SH-SY5Y (cell line): ENCODE measurements around the gene TMEM127.

ENCODE experiments used
- GATA2 ChIP-seq: IDR thresholded peaks from 2 replicates; pipeline ENCODE4 v1.6.1; 2011; ENCODE audit warnings: mild to moderate bottlenecking, low read depth, low read length
- GATA3 ChIP-seq: IDR thresholded peaks from 2 replicates; pipeline ENCODE4 v1.6.1; 2011; ENCODE audit warnings: low read depth, mild to moderate bottlenecking, low read length, moderate library complexity

GRCh38 chr2:96258166-96259022 lies 7.4 kb downstream of the TMEM127 start:
- no peak for TF ChIP-seq GATA2
- no peak for TF ChIP-seq GATA3
